Neural cell (in vitro differentiated cells): ENCODE data around the gene PTPRA. TPM values are rescaled to one million over a fixed set of nuclear protein-coding genes. Genes with fewer than 3 reads are reported as not detected.

Source experiments
- H2AFZ ChIP-seq: fragments of 200-600, 300-800 bp; sonication (generic), shearing (Covaris generic); 2 replicates; pipeline ENCODE4 v1.6.0; 2014; ENCODE audit warnings: low read depth, mild to moderate bottlenecking, antibody characterized with exemption, low read length, moderate library complexity
- H3F3A ChIP-seq: fragments of 200-600 bp; shearing (Covaris generic); 2 replicates; pipeline ENCODE4 v1.6.1; 2016; ENCODE audit warnings: mild to moderate bottlenecking, moderate library complexity, mixed read lengths, antibody characterized with exemption, low read length; ENCODE audit not compliant: insufficient read depth, poor library complexity, severe bottlenecking
- H3K27ac ChIP-seq: fragments of 200-600, 300-800 bp; sonication (generic), shearing (Covaris generic); 2 replicates; pipeline ENCODE4 v1.5.1; 2014; ENCODE audit warnings: mild to moderate bottlenecking, low read length, moderate library complexity
- H3K27me3 ChIP-seq: fragments of 300-800, 200-600 bp; sonication (generic), shearing (Covaris generic); 2 replicates; pipeline ENCODE4 v1.6.0; 2014; ENCODE audit warnings: mild to moderate bottlenecking, low read depth, low read length, moderate library complexity; ENCODE audit not compliant: insufficient read depth
- H3K36me3 ChIP-seq: fragments of 300-800, 200-600 bp; sonication (generic), shearing (Covaris generic); 2 replicates; pipeline ENCODE4 v1.5.1; 2014; ENCODE audit warnings: mild to moderate bottlenecking, antibody characterized with exemption, low read length, moderate library complexity; ENCODE audit not compliant: insufficient read depth
- H3K4me2 ChIP-seq: fragments of 300-800, 200-600 bp; sonication (generic), shearing (Covaris generic); 2 replicates; pipeline ENCODE4 v1.6.0; 2014; ENCODE audit warnings: mild to moderate bottlenecking, low read length
- H3K4me3 ChIP-seq: fragments of 300-800, 200-600 bp; sonication (generic), shearing (Covaris generic); 2 replicates; pipeline ENCODE4 v1.5.1; 2014; ENCODE audit warnings: mild to moderate bottlenecking, low read length, moderate library complexity
- H3K79me2 ChIP-seq: fragments of 200-600 bp; shearing (Covaris generic); replicated peaks from 2 replicates; pipeline ENCODE4 v1.6.0; 2014; ENCODE audit warnings: mild to moderate bottlenecking, low read length, moderate library complexity; ENCODE audit not compliant: insufficient read depth
- H3K9ac ChIP-seq: fragments of 300-800, 200-600 bp; sonication (generic), shearing (Covaris generic); 2 replicates; pipeline ENCODE4 v1.6.1; 2016; ENCODE audit warnings: mild to moderate bottlenecking, low read length, mixed read lengths
- H3K9me2 ChIP-seq: fragments of 200-600 bp; shearing (Covaris generic); 2 replicates; pipeline ENCODE4 v1.6.1; 2016; ENCODE audit warnings: mild to moderate bottlenecking, low read length, mixed read lengths; ENCODE audit not compliant: insufficient read depth
- H3K9me3 ChIP-seq: fragments of 200-600, 300-800 bp; sonication (generic), shearing (Covaris generic); 2 replicates; pipeline ENCODE4 v1.6.1; 2016; ENCODE audit warnings: mild to moderate bottlenecking, mixed run types, low read length, moderate library complexity, mixed read lengths
- H4K20me1 ChIP-seq: fragments of 200-600 bp; shearing (Covaris generic); 2 replicates; pipeline ENCODE4 v1.6.1; 2016; ENCODE audit warnings: mild to moderate bottlenecking, mixed run types; ENCODE audit not compliant: insufficient read depth
- CTCF ChIP-seq: fragments of 450-650 bp; IDR thresholded peaks from 2 replicates; pipeline ENCODE4 v1.5.1; 2014; ENCODE audit warnings: antibody characterized with exemption, mild to moderate bottlenecking, moderate library complexity; ENCODE audit not compliant: poor library complexity, severe bottlenecking
- EP300 ChIP-seq: fragments of 450-650 bp; conservative IDR thresholded peaks from 2 replicates; pipeline ENCODE4 v1.6.1; 2014; ENCODE audit warnings: antibody characterized with exemption, mild to moderate bottlenecking, moderate library complexity; ENCODE audit not compliant: poor library complexity, severe bottlenecking
- EZH2 ChIP-seq: fragments of 200-600, 300-800 bp; shearing (Covaris generic), sonication (generic); IDR thresholded peaks from 2 replicates; pipeline ENCODE4 v1.6.1; 2014; ENCODE audit warnings: antibody characterized with exemption, low read length, borderline replicate concordance, mild to moderate bottlenecking; ENCODE audit not compliant: insufficient read depth, poor library complexity, severe bottlenecking
- MXI1 ChIP-seq: fragments of 450-650 bp; conservative IDR thresholded peaks from 2 replicates; pipeline ENCODE4 v1.6.1; 2014; ENCODE audit warnings: antibody characterized with exemption, mild to moderate bottlenecking; ENCODE audit not compliant: poor library complexity, severe bottlenecking
- POLR2AphosphoS5 ChIP-seq: IDR thresholded peaks from 2 replicates; pipeline ENCODE4 v1.6.1; 2012
- RAD21 ChIP-seq: fragments of 450-650 bp; conservative IDR thresholded peaks from 2 replicates; pipeline ENCODE4 v1.6.1; 2014; ENCODE audit warnings: antibody characterized with exemption, mild to moderate bottlenecking, moderate library complexity
- REST ChIP-seq: IDR thresholded peaks from 2 replicates; pipeline ENCODE4 v1.6.1; 2012; ENCODE audit warnings: borderline replicate concordance
- SMC3 ChIP-seq: fragments of 450-650 bp; conservative IDR thresholded peaks from 2 replicates; pipeline ENCODE4 v1.6.1; 2014; ENCODE audit warnings: antibody characterized with exemption, mild to moderate bottlenecking, moderate library complexity; ENCODE audit not compliant: poor library complexity
- TAF1 ChIP-seq: IDR thresholded peaks from 2 replicates; pipeline ENCODE4 v1.6.1; 2012; ENCODE audit warnings: low read depth
- polyA plus RNA-seq: library from polyadenylated mRNA; depleted of rRNA; stranded (reverse); fragments of >200 nt; gene quantifications from 2 replicates; pipeline ENCODE4 v1.2.3, GENCODE V29; 2014

The PTPRA gene
- polyA plus RNA-seq, 1 donor from 2014 or later = 68.2 TPM

- H3K79me2 ChIP-seq = no peaks in the 10 kb centered on the region
- no peaks in the 10 kb centered on the region for H3K9me2 ChIP-seq
- H3K4me3 ChIP-seq = no peak overlapping the region
- no peak overlapping the region for H2AFZ ChIP-seq
- TF ChIP-seq TAF1 (no peak), REST (no peak), SMC3 (no peak), MXI1 (no peak), RAD21 (no peak), EZH2 (no peak), EP300 (no peak), POLR2AphosphoS5 (no peak), CTCF (no peak)
- H3K4me2 ChIP-seq = no peak overlapping the region
- no peak overlapping the region for H3K27ac ChIP-seq
- H3K9me3 ChIP-seq = no peaks in the 10 kb centered on the region
- no peaks in the 10 kb centered on the region for H3F3A ChIP-seq
- no peaks in the 10 kb centered on the region for H4K20me1 ChIP-seq
- no peaks in the 10 kb centered on the region for H3K27me3 ChIP-seq
- H3K36me3 ChIP-seq = peaks cover 13% of the 10 kb centered on the region
- H3K9ac ChIP-seq = no peak overlapping the region
Measured at GRCh38 chr20:3038454-3038853, 165.2 kb downstream of the PTPRA start.

- H3K4me2 ChIP-seq = no peak overlapping the region
- no peak overlapping the region for H3K9ac ChIP-seq
- TF ChIP-seq EZH2 (no peak), REST (no peak), POLR2AphosphoS5 (no peak), SMC3 (no peak), RAD21 (no peak), CTCF (no peak), EP300 (no peak), TAF1 (no peak), MXI1 (no peak)
- H3K9me3 ChIP-seq = no peaks in the 10 kb centered on the region
- H3F3A ChIP-seq = no peaks in the 10 kb centered on the region
- no peak overlapping the region for H2AFZ ChIP-seq
- no peaks in the 10 kb centered on the region for H4K20me1 ChIP-seq
- no peak overlapping the region for H3K27ac ChIP-seq
- H3K36me3 ChIP-seq = peaks cover 13% of the 10 kb centered on the region
- no peak overlapping the region for H3K4me3 ChIP-seq
- no peaks in the 10 kb centered on the region for H3K9me2 ChIP-seq
- no peaks in the 10 kb centered on the region for H3K27me3 ChIP-seq
- no peaks in the 10 kb centered on the region for H3K79me2 ChIP-seq
Measured at GRCh38 chr20:3039426-3039825, 166.1 kb downstream of the PTPRA start.
